K562 (cell line): ENCODE data around the gene ZCCHC17.

Source experiments
- CTCF ChIP-seq, 3 experiments: IDR thresholded peaks in 2 of 3; conservative IDR thresholded peaks in 1 of 3; 2 replicates each; pipeline ENCODE4 v1.5.1; 2011 to 2012; ENCODE audit warnings: low read length in 3 of 3, mild to moderate bottlenecking in 3 of 3, control low read depth in 2 of 3, improper control_type of control experiment in 1 of 3, inconsistent platforms in 1 of 3, low read depth in 1 of 3, mixed read lengths in 1 of 3, moderate library complexity in 1 of 3; ENCODE audit not compliant: insufficient read depth in 2 of 3
- EZH2 ChIP-seq: IDR thresholded peaks from 2 replicates; pipeline ENCODE4 v1.6.1; 2012; ENCODE audit warnings: low read depth, mild to moderate bottlenecking, inconsistent platforms, low read length, borderline replicate concordance
- RBM39 ChIP-seq: fragments of 200-400 bp; formaldehyde crosslinking; optimal IDR thresholded peaks from 2 replicates; pipeline ENCODE3; 2018; ENCODE audit warnings: low read depth, low read length
- SP1 ChIP-seq: sonication (generic); formaldehyde crosslinking; IDR thresholded peaks from 2 replicates; pipeline ENCODE4 v1.8.1; 2022; ENCODE audit warnings: mild to moderate bottlenecking, missing genetic modification reagents
- ZNF584 ChIP-seq: fragments of 200-800 bp; sonication (Bioruptor generic); IDR thresholded peaks from 2 replicates; pipeline ENCODE4 v1.6.1; 2016; ENCODE audit warnings: low read depth, mild to moderate bottlenecking, missing genetic modification characterization, missing compliant biosample characterization

GRCh38 chr1:31266547-31266946 lies 30.3 kb upstream of the ZCCHC17 start:
- TF ChIP-seq RBM39 (no peak), ZNF584 (CRISPR knock-in tag) (no peak), SP1 (no peak), CTCF (IDR thresholded peaks at IDR 0.05 in 2 of 3, conservative IDR thresholded peaks at IDR 0.05 in 1 of 3; ENCODE audit: insufficient read depth in 2 of 3, low read depth in 1 of 3, low read length in 3 of 3) (no peak), EZH2 (no peak)
